OCI-M2 (cell line): Measurements from ENCODE around the gene NDUFB7.
"Not testable (repeated sequence)": the region's sequence is repeated elsewhere in the genome, so short reads cannot be mapped to it uniquely, and the experiment has no call there.

Experiments
- DNase-seq: peaks from one replicate; lab custom pipeline; 2025; ENCODE audit not compliant: unreplicated experiment; lab: John Stamatoyannopoulos, UW

NDUFB7 gene

DNA sequence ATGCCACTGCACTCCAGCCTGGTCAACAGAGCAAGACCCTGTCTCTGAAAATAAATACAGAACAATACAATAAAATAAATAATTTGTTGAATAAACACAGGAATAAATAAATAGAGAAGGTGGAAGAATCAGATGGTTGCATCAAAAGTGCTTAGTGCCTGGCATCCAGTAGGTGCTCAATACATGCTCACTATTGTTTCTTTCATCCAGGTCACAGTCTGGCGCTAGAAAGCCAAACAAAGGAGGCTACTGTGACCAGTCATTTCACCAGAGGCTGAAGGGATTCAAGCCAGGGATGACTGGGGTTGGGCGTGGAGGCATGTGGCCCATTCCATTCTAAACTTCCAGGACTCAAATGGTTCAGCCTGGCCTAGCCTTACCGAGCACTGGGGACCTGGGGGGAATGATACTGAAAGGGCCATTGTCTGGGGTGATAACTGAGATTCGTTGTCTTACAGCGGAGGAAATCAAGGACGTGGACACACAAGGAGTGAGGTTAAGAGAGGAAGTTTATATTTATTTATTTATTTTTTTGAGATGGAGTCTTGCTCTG lies 3.6 kb upstream of the NDUFB7 start:
- DNase-seq, result no peak

DNA sequence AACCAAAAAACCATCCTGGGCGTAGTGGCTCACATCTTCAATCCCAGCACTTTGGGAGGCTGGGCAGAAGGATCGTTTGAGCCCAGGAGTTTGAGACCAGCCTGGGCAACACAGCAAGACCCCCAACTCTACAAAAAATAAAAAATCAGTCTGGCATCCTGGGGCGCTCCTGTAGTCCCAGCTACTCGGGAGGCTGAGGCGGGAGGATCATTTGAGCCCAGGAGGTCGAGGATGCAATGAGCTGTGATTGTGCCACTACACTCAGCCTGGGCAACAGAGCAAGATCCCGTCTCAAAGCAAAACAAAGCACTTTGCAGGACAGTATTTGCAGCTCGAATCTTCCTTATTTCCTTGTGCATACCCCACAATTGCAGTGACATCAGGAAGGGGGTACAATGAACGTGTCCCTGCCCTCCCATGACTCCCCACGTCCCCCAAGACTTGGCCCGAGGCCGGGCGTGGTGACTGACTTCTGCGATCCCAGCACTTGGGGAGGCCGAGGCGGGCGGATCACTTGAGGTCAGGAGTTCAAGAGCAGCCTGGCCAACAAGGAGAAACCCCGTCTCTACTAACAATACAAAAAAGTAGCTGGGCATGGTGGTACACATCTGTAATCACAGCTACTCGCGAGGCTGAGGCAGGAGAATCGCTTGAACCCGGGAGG lies 870 bp downstream of the NDUFB7 start:
- no peak for DNase-seq

DNA sequence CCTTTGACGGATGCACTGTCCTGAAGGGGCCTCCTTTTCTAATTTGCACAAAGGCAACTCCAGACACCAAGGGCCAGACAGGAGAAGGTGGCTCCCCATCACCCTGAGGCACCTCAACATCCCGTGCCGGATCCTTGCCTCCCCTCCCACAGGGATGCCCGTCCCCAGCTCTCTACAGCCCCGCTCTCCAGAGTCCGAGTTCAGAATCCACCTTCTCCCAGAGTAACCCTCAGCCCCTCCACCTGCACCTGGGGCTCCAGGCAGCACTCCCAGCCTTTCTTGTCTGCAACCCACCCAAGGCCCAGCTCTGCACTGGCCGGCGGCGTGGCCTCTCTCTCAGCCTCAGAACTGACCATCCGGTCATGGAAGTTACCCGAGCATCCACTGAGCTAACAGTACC lies 4.8 kb downstream of the NDUFB7 start:
- DNase-seq, result no peak

DNA sequence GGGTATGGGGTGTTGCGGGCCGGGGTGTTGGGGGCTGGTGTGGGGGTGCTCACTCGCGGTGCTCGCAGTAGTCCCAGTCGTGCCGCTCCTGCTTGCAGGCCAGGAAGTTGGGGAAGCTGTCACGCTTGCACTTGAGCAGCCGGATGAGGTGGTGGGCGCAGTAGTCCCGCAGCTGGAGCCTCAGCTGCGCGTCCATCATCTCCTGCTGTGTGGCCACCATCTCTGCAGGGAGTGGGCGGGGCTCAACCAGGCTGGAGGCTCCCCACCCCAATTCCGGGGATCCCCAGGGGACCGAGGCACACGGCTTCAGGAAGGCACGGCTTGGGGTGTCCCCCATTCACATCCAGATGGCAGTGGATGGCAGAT lies 5.2 kb downstream of the NDUFB7 start:
- DNase-seq, result no peak

DNA sequence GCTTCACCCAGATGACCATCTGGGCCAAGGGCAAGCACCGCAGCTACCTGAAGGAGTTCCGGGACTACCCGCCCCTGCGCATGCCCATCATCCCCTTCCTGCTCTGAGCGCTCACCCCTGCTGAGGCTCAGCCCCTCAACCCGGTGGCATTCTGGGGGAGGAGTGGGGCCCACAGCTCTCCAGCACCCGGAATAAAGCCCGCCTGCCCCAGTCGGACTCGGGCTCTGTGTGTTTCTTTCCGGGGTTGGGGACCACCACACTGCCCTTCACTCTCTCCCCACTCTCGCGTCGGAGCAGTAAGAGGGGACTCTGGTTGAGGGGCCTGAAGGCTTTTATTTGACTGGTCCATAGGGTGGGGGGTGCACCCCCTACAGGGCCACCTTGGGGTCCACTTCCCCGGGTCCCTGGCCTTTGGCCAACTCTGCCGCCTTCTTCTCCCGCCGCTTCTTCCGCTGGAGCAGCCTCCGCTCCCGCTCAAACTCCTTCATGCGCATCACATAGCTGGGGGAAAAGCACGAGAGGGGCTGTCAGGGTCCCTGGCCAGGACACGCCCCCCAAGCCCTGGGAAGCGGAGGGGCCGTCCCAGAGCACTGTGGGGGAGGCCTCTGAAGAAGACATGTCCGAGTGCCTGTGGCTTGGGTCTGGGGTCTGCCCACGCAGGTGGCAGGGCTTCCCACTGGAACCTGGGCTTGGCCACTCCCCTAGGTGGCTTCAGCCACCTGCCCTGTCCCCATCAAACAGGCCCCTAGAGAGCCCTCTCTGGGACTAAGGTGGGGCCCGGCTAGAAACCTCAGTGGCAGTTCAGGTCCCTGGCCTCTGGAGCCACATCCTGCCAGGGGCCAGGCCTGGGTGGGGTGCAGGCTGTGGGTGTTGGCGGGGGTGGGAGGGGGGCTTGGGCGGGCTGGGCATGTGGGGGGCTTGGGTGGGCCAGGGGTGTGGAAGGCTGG lies 5.8 kb downstream of the NDUFB7 start:
- no peak for DNase-seq

DNA sequence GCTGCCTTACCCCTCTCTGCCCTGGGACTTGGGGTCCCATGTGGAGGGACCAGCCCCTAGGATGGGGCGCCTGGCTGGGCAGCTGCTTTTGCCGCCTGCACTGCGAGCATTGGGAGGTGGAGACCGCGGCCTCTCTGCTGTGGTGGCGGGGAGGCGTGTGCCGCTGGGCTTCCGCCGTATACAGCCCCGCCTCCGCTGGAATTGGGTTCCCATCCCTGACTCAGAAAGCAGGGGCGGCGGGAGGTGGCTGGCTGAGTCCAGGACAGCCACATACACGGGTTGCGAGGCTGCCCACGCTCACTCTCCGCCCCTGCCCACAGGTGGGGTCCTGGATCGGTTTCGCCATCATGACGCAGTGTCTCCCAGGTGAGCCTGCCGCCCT lies 6.6 kb downstream of the NDUFB7 start:
- DNase-seq, result no peak

DNA sequence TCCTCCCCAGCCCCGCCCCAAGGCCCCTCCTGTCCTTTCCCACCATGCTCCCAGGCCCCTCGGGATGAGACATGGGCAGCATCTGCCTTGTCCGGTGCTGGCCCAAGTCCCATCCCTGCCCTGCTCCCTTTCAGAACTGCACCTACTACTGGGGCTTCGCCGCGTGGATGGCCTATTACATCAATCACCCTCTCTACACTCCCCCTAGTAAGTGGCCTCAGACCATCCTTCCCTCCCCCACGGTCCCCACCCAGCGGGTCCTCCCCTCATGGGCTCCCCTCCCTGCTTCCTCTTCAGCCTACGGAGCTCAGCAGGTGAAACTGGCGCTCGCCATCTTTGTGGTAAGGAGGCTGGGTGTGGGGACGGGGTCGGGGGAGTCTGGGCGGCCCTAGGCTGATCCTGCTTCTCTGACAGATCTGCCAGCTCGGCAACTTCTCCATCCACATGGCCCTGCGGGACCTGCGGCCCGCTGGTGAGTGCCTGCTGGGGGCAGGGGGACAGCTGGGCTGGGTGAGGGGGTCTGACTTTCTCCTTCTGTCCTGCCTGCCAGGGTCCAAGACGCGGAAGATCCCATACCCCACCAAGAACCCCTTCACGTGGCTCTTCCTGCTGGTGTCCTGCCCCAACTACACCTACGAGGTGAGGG lies 7.1 kb downstream of the NDUFB7 start:
- not testable (repeated sequence) for DNase-seq

DNA sequence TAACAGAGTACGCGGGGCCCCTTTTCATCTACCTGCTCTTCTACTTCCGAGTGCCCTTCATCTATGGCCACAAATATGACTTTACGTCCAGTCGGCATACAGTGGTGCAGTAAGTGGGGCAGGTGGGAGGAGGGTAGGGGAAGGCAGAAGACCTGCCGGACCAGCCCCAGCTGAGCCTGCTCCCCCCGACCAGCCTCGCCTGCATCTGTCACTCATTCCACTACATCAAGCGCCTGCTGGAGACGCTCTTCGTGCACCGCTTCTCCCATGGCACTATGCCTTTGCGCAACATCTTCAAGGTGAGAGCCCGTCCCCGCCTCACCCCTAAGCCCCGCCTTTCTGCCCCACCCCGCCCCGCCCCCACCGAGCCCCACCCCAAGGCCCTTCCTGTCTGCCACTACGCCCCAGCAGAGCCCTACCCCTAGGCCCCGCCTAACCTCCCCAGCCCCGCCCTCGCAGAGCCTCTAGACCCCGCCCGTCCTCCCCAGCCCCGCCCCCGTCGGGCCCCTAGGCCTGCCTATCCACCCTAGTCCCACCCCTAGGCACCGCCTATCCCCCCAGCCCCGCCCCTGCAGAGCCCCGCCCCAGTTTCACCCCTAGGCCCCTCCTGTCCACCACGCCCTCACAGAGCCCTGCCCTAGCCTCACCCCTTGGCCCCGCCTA lies 7.7 kb downstream of the NDUFB7 start:
- no peak for DNase-seq

DNA sequence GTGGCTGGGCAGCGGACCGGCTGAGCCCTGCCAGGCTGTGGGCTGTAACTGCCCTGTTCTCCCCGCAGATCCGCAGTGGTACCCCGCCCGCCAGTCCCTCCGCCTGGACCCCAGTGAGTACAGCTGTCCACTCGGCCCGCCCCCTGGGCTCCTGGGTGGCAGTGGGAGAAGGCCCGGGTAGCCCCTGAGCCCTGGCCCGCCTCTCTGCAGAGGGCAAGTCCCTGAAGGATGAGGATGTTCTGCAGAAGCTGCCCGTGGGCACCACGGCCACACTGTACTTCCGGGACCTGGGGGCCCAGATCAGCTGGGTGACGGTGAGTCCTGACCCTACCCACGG lies 8.3 kb downstream of the NDUFB7 start:
- no peak for DNase-seq

DNA sequence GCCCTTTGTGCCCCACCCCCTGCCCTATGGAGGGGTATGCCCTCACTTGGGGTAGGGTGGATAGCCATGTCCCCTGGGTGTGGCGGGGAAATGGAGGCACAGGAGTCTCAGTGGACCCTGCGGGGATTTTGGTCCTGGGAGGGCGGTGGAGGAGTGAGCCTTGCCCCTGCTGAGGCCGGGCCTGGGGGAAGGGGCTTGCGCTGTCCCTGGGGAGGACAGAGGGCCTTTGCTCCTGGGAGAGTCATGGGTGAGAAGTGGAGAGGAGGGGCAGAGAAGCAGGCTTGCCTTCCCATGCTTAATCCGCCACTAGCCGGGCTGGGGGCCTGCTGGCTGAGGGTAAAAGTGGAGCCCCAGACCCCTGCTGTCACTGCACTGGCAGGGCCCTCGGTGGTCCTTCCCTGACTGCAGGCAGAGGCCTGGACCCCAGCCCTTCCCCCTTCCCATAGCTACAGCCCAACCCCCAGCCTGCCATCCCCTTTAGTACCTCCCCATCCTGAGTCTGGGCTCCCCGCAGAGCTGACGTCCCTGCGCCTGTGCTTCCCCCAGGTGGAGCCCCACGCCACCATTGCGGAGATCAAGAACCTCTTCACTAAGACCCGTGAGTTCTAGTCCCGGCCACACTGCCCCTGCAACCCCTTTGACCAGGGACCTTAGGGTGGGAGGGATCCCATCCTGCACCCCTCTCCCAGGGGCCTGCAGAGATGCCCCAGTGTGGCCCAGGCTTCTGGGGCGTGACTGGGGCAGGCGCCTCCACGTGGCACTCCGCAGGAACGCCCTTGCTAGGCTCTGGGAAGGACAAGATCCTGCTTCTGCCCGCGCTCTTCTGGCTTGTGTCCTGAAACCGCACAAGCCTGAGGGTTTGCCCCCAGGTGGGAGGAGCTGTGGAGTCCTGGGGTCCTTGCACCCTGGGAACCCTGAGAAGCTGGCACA lies 8.9 kb downstream of the NDUFB7 start:
- no peak for DNase-seq

DNA sequence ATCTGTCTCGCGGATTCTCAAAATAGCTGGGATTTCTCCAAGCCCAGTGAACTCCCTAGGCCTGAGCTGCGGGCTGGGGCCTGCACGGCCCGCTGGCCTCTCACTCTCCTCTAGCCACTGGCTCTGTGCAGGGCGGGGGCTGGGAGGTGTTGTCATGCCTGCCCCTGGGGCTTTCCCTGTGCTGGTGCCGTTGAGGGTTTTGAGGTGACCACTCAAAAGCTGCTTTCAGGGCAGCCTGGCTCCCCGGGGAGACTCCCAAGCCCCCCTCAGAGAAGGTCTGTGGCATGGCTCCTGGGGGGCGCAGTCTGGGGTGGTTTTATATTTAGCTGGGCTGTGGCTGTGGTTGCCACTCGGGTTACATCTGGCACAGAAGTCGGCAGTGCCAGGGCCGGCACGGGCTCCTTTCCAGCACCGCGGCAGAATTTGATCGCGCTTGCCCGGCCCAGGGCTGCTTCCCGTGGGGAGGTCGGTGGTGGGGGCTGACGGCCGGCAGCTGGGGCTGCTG lies 10.0 kb downstream of the NDUFB7 start:
- no peak for DNase-seq

DNA sequence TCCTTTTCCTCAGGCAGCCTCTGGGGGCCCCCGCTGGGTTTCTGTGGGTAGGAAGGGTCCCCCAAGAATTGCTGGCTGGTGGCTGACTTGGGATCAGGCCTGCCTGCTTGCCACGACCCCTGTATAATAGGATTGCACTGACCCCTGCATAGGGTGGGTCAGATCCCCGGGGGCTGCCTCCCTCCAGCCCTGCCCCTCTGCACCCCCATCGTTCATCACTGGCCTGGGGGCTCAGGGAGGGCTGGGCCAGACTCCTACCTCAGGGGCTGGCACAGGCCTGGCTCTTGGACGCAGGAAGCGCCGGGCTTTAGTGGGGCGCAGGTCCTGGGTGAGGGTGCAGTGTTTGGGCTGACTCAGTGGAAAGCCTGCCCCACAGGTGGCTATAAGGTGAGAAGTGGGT lies 10.6 kb downstream of the NDUFB7 start:
- DNase-seq, result no peak

DNA sequence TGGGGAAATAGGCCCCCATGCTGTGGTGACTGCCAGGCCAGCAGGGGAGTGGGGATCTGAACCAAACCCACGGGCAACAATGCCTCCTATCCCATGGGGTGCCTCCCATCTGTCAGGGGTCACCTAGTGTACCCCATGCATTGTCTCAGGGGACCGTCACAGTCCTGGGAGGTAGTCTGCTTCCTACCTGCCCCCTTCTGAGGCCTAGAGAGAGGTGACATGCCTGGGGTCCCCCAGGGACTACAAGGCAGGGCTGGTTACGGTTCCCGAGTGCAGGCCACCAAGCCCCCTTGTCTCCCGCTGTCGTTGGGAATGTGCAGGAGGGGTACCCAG lies 11.1 kb downstream of the NDUFB7 start:
- no peak for DNase-seq

DNA sequence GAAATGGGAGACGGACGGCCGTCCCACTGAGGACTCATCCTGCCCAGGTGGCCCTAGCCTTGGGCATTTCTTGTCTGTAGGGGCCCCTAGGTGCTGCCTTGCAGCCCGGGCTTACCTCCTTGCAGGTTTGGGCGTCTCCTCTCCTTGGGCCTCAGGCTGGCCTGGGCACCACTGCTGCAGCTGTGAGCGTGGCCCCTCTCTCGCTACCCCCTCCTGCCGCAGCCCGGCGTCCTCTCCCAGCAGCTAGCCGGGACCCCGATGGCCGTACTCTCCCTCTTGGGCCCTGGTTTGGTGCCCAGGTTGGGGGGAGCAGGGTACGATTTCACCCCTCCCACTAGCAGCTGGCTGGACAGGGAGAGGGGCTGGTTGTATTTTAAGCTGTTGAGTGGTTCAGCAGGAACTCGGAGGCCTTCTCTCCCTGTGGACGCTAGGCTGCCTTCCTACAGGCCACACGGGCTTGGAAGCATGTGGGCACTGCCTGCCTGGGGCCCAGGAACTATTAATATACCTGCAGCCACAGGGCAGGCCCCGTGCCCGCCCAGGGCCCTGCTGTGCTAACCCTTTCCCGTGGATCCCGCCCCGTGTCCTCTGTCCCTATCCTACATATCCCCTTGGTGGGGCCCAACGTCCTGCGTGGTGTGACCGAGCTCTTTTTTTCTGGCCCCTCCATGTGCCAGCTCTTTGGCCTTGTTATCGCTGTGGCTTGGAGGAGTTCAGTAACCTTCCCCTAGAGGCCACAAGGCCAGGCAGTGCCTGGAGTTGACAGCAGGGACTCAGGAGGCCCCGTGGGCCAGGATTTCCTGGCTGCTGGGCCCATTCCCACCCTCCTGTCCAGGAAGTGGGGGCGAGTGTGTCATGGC lies 11.7 kb downstream of the NDUFB7 start:
- DNase-seq, result no peak

DNA sequence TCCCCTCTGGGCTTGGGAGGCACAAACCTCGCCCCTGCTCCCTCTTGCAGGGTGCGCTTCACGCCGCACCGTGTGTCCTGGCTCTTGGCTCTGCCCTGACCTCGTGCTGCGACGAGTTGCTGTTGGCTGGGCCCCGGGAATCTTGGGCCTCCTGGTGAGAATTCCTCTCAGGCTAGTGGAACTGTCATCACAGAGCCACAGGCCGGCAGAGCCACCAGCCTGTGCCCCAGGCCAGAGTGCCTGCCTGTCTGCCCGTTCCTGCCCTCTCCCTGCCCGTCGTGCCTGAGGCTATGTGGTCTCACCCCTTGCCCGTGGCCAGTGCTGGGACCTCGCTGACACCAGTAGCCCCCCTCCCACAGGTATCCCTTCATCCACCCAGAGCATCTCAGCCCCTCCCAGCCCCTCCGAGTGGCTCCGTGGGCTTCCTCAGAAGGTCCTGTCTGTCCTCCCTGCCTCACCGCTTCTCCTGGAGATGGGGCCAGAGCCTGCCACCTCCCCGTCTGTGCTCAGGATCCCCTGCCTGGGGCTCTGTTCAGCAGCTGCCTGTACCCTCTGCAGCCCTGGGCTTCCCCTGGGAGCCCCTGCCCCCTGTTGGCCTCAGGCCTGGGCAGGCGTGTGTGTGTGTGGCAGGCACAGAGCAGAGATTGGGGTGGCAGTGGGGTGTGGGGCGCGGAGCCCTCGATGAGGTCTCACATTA lies 13.3 kb downstream of the NDUFB7 start:
- no peak for DNase-seq

DNA sequence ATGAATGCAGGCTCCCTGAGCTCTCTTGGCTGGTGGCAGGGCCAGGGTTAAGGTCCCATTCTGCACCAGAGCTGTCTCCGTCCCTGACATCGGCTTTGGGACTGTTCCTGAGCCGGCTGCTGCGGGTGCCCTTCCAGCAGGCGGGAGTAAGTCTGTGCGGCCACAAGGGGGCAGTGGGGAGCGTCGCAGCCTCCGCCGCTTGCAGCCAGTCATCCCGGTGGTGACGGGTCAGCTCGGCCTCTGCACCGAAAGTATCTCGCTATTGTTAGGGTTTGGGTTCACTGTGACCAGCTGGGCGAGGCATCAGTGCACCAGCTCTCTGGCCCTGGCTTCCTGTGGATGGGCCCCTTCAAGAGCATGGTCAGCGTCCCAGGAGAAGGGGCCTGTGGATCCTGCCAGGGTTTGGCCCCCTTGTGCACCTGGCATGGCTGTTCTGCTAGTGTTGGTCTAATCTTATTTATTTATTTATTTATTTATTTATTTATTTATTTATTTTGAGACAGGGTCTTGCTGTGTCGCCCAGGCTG lies 15.1 kb downstream of the NDUFB7 start:
- no peak for DNase-seq

DNA sequence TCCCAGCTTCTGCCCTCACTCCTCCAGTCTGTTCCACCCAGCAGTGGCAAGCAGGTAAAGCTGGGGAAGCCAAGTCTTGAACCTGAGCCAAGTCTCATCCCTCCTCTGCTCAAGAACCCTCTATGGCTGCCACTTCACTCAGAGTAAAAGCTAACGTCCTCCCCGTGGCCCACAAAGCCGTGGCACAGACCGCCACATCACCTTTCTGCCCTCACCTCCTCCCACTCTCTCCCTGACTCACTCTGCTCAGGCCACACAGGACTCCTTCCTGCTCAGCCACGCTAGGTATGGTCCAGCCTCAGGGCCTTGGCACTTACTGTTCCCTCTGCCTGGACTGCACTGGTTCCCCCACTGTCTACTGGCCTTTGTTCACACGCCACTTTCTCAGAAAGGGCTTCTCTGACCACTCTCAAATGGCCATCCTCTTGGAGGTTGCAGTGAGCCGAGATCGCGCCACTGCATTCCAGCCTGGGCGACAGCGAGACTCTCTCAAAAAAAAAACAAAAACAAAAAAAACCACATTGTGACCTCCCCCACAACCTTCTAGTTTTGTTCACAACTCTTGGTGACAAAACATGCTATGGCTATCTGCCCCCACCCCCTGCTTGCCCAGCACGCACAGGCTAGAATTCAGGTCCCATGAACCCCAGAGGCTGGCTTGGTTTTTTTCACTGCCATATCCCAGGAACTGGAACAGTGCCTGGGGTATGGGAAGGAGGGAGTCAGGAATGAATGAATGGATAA lies 15.8 kb downstream of the NDUFB7 start:
- no peak for DNase-seq

DNA sequence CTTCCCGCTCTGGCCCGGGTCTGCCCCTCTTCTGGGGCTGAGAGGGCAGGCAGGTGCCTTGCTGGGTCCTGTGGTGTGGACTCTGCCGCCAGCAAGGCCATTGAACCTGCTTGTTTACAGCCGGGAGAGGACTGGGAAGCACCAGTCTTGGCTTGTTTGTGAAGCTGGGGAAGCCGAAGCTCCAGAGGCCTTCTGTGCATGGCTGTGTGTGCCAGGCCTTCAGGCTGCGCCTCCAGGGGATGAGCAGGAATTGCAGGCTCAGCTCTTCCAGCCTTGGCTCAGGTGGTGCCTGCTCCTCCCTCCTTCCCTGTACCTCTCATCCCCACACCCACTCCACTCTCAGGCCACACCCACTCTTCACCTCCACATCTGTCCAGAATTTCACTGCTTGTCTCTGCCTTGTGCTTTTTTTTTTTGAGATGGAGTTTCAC lies 17.5 kb downstream of the NDUFB7 start:
- no peak for DNase-seq
